DND-41 (cell line): ENCODE data around the gene RALGPS2.

Source experiments
- EZH2 ChIP-seq: IDR thresholded peaks from 3 replicates; pipeline ENCODE4 v1.6.1; 2012; ENCODE audit warnings: borderline replicate concordance, low read depth, mild to moderate bottlenecking, moderate library complexity, low read length, inconsistent platforms; ENCODE audit not compliant: severe bottlenecking
- TF ChIP-seq, protein P1 (sequence below): IDR thresholded peaks from 2 replicates; pipeline ENCODE4 v1.5.1; 2012; ENCODE audit warnings: borderline replicate concordance, low read length, moderate library complexity, mild to moderate bottlenecking; ENCODE audit not compliant: poor library complexity, severe bottlenecking; ENCODE audit errors: extremely low read depth

DNA sequence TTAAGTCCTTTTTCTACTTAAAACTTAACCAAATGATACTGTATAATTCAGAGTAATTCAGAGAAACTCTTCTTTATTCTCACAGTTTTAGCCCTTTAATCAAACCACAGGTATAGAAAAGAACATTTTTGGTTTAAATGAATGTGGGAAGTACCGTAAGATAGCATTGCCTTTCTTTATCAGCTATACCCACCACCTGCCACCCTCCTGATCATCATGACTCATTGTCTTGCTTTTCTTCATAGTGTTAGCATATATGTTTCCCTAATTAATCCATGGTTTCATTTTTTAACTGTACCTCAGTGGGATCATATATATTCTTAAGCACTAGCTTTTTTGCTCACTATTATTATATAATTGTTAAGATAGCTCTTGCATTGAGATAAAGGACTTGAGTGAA is 173.4 kb downstream of the RALGPS2 start:
- TF ChIP-seq, protein P1, sequence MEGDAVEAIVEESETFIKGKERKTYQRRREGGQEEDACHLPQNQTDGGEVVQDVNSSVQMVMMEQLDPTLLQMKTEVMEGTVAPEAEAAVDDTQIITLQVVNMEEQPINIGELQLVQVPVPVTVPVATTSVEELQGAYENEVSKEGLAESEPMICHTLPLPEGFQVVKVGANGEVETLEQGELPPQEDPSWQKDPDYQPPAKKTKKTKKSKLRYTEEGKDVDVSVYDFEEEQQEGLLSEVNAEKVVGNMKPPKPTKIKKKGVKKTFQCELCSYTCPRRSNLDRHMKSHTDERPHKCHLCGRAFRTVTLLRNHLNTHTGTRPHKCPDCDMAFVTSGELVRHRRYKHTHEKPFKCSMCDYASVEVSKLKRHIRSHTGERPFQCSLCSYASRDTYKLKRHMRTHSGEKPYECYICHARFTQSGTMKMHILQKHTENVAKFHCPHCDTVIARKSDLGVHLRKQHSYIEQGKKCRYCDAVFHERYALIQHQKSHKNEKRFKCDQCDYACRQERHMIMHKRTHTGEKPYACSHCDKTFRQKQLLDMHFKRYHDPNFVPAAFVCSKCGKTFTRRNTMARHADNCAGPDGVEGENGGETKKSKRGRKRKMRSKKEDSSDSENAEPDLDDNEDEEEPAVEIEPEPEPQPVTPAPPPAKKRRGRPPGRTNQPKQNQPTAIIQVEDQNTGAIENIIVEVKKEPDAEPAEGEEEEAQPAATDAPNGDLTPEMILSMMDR = no peak
- no peak for TF ChIP-seq EZH2
